SK-N-SH (cell line): Measurements from ENCODE around the gene DNAH9. TPM values are rescaled to one million over a fixed set of nuclear protein-coding genes. Genes with fewer than 3 reads are reported as not detected.

Source experiments
- CTCF ChIA-PET: fragments of 300-600, 350-600 bp; formaldehyde crosslinking; extraction: SDS; loops from one replicate; lab custom pipeline; 2021; lab: Yijun Ruan, JAX
- POLR2A ChIA-PET: fragments of 350-600 bp; sonication (Branson Sonifier 250); formaldehyde crosslinking; extraction: SDS; loops from one replicate; lab custom pipeline; 2020; ENCODE audit warnings: antibody characterized with exemption, inconsistent platforms; lab: Yijun Ruan, JAX
- DNase-seq: peaks from one replicate; pipeline ENCODE4 v3.0.0; 2012
- H2AFZ ChIP-seq: fragments of 200-600 bp; sonication (generic); 2 replicates; pipeline ENCODE4 v1.8.1; 2016; ENCODE audit warnings: antibody characterized with exemption, mild to moderate bottlenecking, low read depth
- H3F3A ChIP-seq: fragments of 200-600 bp; sonication (generic); replicated peaks from 2 replicates; pipeline ENCODE3; 2016; ENCODE audit warnings: antibody characterized with exemption, mild to moderate bottlenecking; ENCODE audit not compliant: insufficient read depth
- H3K27ac ChIP-seq, 2 experiments: fragments of 200-500 bp in 1 of 2; fragments of 200-600 bp in 1 of 2; sonication (Bioruptor generic) in 1 of 2; sonication (generic), shearing (Covaris generic) in 1 of 2; 2 replicates each; pipeline versions ENCODE4 v1.5.1 to v1.6.1; 2014 to 2016; ENCODE audit warnings: low read depth in 2 of 2, inconsistent platforms in 1 of 2, low read length in 1 of 2, mild to moderate bottlenecking in 1 of 2, mixed read lengths in 1 of 2
- H3K27me3 ChIP-seq: fragments of 200-600 bp; sonication (generic), shearing (Covaris generic); 2 replicates; pipeline ENCODE4 v1.6.1; 2016; ENCODE audit warnings: mixed run types; ENCODE audit not compliant: insufficient read depth
- H3K36me3 ChIP-seq, 2 experiments: fragments of 200-500 bp in 1 of 2; fragments of 200-600 bp in 1 of 2; sonication (Bioruptor generic) in 1 of 2; sonication (generic) in 1 of 2; replicated peaks in 1 of 2; 2 replicates each; pipeline versions ENCODE3 to v1.5.1; 2014 to 2016; ENCODE audit warnings: low read length in 1 of 2, mild to moderate bottlenecking in 1 of 2; ENCODE audit not compliant: insufficient read depth in 2 of 2, control insufficient read depth in 1 of 2
- H3K4me1 ChIP-seq, 2 experiments: fragments of 200-500 bp in 1 of 2; fragments of 200-600 bp in 1 of 2; sonication (Bioruptor generic) in 1 of 2; sonication (generic), shearing (Covaris generic) in 1 of 2; 2 replicates each; pipeline versions ENCODE4 v1.5.1 to v1.6.1; 2014 to 2016; ENCODE audit warnings: low read depth in 1 of 2, low read length in 1 of 2, mixed run types in 1 of 2; ENCODE audit not compliant: insufficient read depth in 2 of 2, control insufficient read depth in 1 of 2
- H3K4me2 ChIP-seq: fragments of 200-600 bp; sonication (generic), shearing (Covaris generic); 2 replicates; pipeline ENCODE4 v1.6.1; 2017; ENCODE audit warnings: mixed run types
- H3K4me3 ChIP-seq, 2 experiments: fragments of 200-500 bp in 1 of 2; fragments of 200-600 bp in 1 of 2; sonication (Bioruptor generic) in 1 of 2; sonication (generic), shearing (Covaris generic) in 1 of 2; 2 replicates each; pipeline versions ENCODE4 v1.5.1 to v1.8.1; 2014 to 2016; ENCODE audit warnings: low read depth in 2 of 2, inconsistent platforms in 1 of 2, low read length in 1 of 2, mild to moderate bottlenecking in 1 of 2, mixed read lengths in 1 of 2, moderate library complexity in 1 of 2
- H3K79me2 ChIP-seq: fragments of 200-600 bp; sonication (generic); 2 replicates; pipeline ENCODE4 v1.8.1; 2017; ENCODE audit warnings: mild to moderate bottlenecking; ENCODE audit not compliant: insufficient read depth
- H3K9ac ChIP-seq: fragments of 200-600 bp; sonication (generic); 2 replicates; pipeline ENCODE4 v1.6.1; 2017; ENCODE audit warnings: mixed run types
- H3K9me2 ChIP-seq: fragments of 200-600 bp; sonication (generic); 2 replicates; pipeline ENCODE4 v1.6.1; 2017; ENCODE audit warnings: mixed run types
- H3K9me3 ChIP-seq: fragments of 200-600 bp; sonication (generic); 2 replicates; pipeline ENCODE4 v1.6.1; 2017; ENCODE audit warnings: mixed run types, mild to moderate bottlenecking, moderate library complexity
- H4K20me1 ChIP-seq: fragments of 200-600 bp; sonication (generic); 2 replicates; pipeline ENCODE4 v1.6.1; 2017; ENCODE audit warnings: mild to moderate bottlenecking, mixed run types; ENCODE audit not compliant: insufficient read depth
- ELF1 ChIP-seq: IDR thresholded peaks from 2 replicates; pipeline ENCODE4 v1.4.0; 2012
- EP300 ChIP-seq, 2 experiments: IDR thresholded peaks; 2 replicates each; pipeline versions ENCODE4 v1.4.0 to v1.6.1; 2012; ENCODE audit warnings: borderline replicate concordance in 1 of 2, low read depth in 1 of 2, low read length in 1 of 2
- GABPA ChIP-seq: IDR thresholded peaks from 2 replicates; pipeline ENCODE4 v1.4.0; 2012; ENCODE audit warnings: low read depth, mild to moderate bottlenecking
- GATA2 ChIP-seq: sonication (generic); formaldehyde crosslinking; IDR thresholded peaks from 2 replicates; pipeline ENCODE4 v1.5.0; 2020; ENCODE audit warnings: mild to moderate bottlenecking, missing genetic modification reagents
- JUND ChIP-seq: IDR thresholded peaks from 2 replicates; pipeline ENCODE4 v1.4.0; 2012
- MXI1 ChIP-seq: IDR thresholded peaks from 2 replicates; pipeline ENCODE4 v1.6.1; 2012; ENCODE audit warnings: mild to moderate bottlenecking, low read depth, low read length, improper control_type of control experiment
- NRF1 ChIP-seq: IDR thresholded peaks from 2 replicates; pipeline ENCODE4 v1.6.1; 2012; ENCODE audit warnings: low read depth, mild to moderate bottlenecking, low read length
- POLR2AphosphoS5 ChIP-seq: IDR thresholded peaks from 2 replicates; pipeline ENCODE4 v1.6.1; 2012; ENCODE audit warnings: low read depth, low read length
- RAD21 ChIP-seq: IDR thresholded peaks from 2 replicates; pipeline ENCODE4 v1.6.1; 2012; ENCODE audit warnings: mild to moderate bottlenecking, low read length
- RCOR1 ChIP-seq: fragments of 150-350 bp; IDR thresholded peaks from 2 replicates; pipeline ENCODE4 v1.6.1; 2017; ENCODE audit warnings: antibody characterized with exemption, low read length
- REST ChIP-seq: IDR thresholded peaks from 2 replicates; pipeline ENCODE4 v1.6.1; 2012; ENCODE audit warnings: mild to moderate bottlenecking, low read depth, low read length, moderate library complexity
- RFX5 ChIP-seq: IDR thresholded peaks from 2 replicates; pipeline ENCODE4 v1.6.1; 2012; ENCODE audit warnings: mild to moderate bottlenecking, improper control_type of control experiment, low read length
- RXRA ChIP-seq: IDR thresholded peaks from 2 replicates; pipeline ENCODE4 v1.4.0; 2012; ENCODE audit warnings: low read depth, mild to moderate bottlenecking, borderline replicate concordance
- SIN3A ChIP-seq: IDR thresholded peaks from 2 replicates; pipeline ENCODE4 v1.6.1; 2012; ENCODE audit warnings: low read depth, mild to moderate bottlenecking, low read length, moderate library complexity, borderline replicate concordance
- SMC3 ChIP-seq: IDR thresholded peaks from 2 replicates; pipeline ENCODE4 v1.6.1; 2012; ENCODE audit warnings: low read depth, low read length, improper control_type of control experiment
- USF1 ChIP-seq: IDR thresholded peaks from 2 replicates; pipeline ENCODE4 v1.4.0; 2012; ENCODE audit warnings: low read depth, borderline replicate concordance
- ZBTB33 ChIP-seq: IDR thresholded peaks from 2 replicates; pipeline ENCODE4 v1.4.0; 2012; ENCODE audit warnings: low read depth, borderline replicate concordance
- WGBS: methylation state at CpG from one replicate; pipeline ENCODE4 v1.1.6; 2017; ENCODE audit warnings: low lambda C conversion rate; 5-methylcytosine and 5-hydroxymethylcytosine counted together
- polyA plus RNA-seq, 3 experiments: library from polyadenylated mRNA; depleted of rRNA; stranded (reverse); fragments of >200 nt; gene quantifications; 2 replicates each; pipeline ENCODE4 v1.2.3, GENCODE V29; 2012

Gene DNAH9
- polyA plus RNA-seq, 1 of the 3 experiments (the other 2 are of a cell fraction) = not detected

- H3F3A ChIP-seq = no peaks in the 10 kb centered on the region
- TF ChIP-seq RAD21 (no peak), EP300 (IDR thresholded peaks at IDR 0.05; ENCODE audit: borderline replicate concordance in 1 of 2, low read depth in 1 of 2, low read length in 1 of 2) (no peak), REST (no peak), NRF1 (no peak), POLR2AphosphoS5 (no peak), SIN3A (no peak), ZBTB33 (no peak)
- no peak overlapping the region for H2AFZ ChIP-seq
- H3K9ac ChIP-seq = no peak overlapping the region
- H3K9me2 ChIP-seq = no peaks in the 10 kb centered on the region
- POLR2A ChIA-PET = no interaction called here
- no peaks in the 10 kb centered on the region for H3K9me3 ChIP-seq
- H3K4me3 ChIP-seq = no peak overlapping the region
- DNase-seq = no peak
- no peak overlapping the region for H3K4me2 ChIP-seq
- no peaks in the 10 kb centered on the region for H3K36me3 ChIP-seq
- WGBS = 36% methylated on average over 11 of the region's 11 CpGs
- no peaks in the 10 kb centered on the region for H3K27me3 ChIP-seq
- H3K79me2 ChIP-seq = no peaks in the 10 kb centered on the region
- H3K4me1 ChIP-seq = no peaks in the 10 kb centered on the region
- no peak overlapping the region for H3K27ac ChIP-seq
- no peaks in the 10 kb centered on the region for H4K20me1 ChIP-seq
- CTCF ChIA-PET = no interaction called here
Measured at GRCh38 chr17:11768106-11768505, 169.8 kb downstream of the DNAH9 start.

GRCh38 chr17:11768981-11769380, 170.7 kb downstream of the DNAH9 start:
- ChIA-PET POLR2A (no interaction called here), CTCF (no interaction called here)
- H3K27ac ChIP-seq = no peak overlapping the region
- H3K9me2 ChIP-seq = no peaks in the 10 kb centered on the region
- H3K36me3 ChIP-seq = no peaks in the 10 kb centered on the region
- 60% methylated on average over 17 of the region's 19 CpGs for WGBS
- H3K9me3 ChIP-seq = no peaks in the 10 kb centered on the region
- no peaks in the 10 kb centered on the region for H3K4me1 ChIP-seq
- TF ChIP-seq RCOR1 = no peak
- TF ChIP-seq ELF1 = no peak
- TF ChIP-seq GATA2 (CRISPR knock-in tag) = no peak
- TF ChIP-seq JUND = no peak
- no peak for TF ChIP-seq USF1
- no peak for TF ChIP-seq SMC3
- TF ChIP-seq NRF1 = no peak
- no peak for TF ChIP-seq RFX5
- no peak for TF ChIP-seq RXRA
- no peak for TF ChIP-seq MXI1
- TF ChIP-seq GABPA = no peak
- no peaks in the 10 kb centered on the region for H4K20me1 ChIP-seq
- no peaks in the 10 kb centered on the region for H3F3A ChIP-seq
- no peaks in the 10 kb centered on the region for H3K27me3 ChIP-seq
- DNase-seq = no peak
- no peak overlapping the region for H3K9ac ChIP-seq
- no peak overlapping the region for H2AFZ ChIP-seq
- no peak overlapping the region for H3K4me2 ChIP-seq
- H3K79me2 ChIP-seq = no peaks in the 10 kb centered on the region
- no peak overlapping the region for H3K4me3 ChIP-seq
